ES-I3 (cell line): ENCODE data around the gene PDE6H.

Experiments used
- H3K36me3 ChIP-seq: 2 replicates; pipeline ENCODE4 v1.6.1; 2013; ENCODE audit warnings: mild to moderate bottlenecking, low read length, control low read depth, moderate library complexity; ENCODE audit not compliant: insufficient read depth
- H3K4me1 ChIP-seq: 2 replicates; pipeline ENCODE4 v1.6.1; 2013; ENCODE audit warnings: mild to moderate bottlenecking, control low read depth, low read length; ENCODE audit not compliant: insufficient read depth
- H3K9ac ChIP-seq: 2 replicates; pipeline ENCODE4 v1.6.1; 2013; ENCODE audit warnings: low read depth, mild to moderate bottlenecking, low read length, moderate library complexity
- H3K9me3 ChIP-seq: 2 replicates; pipeline ENCODE4 v1.6.1; 2013; ENCODE audit warnings: mild to moderate bottlenecking, low read length, moderate library complexity; ENCODE audit not compliant: control insufficient read depth, insufficient read depth

Gene PDE6H

DNA sequence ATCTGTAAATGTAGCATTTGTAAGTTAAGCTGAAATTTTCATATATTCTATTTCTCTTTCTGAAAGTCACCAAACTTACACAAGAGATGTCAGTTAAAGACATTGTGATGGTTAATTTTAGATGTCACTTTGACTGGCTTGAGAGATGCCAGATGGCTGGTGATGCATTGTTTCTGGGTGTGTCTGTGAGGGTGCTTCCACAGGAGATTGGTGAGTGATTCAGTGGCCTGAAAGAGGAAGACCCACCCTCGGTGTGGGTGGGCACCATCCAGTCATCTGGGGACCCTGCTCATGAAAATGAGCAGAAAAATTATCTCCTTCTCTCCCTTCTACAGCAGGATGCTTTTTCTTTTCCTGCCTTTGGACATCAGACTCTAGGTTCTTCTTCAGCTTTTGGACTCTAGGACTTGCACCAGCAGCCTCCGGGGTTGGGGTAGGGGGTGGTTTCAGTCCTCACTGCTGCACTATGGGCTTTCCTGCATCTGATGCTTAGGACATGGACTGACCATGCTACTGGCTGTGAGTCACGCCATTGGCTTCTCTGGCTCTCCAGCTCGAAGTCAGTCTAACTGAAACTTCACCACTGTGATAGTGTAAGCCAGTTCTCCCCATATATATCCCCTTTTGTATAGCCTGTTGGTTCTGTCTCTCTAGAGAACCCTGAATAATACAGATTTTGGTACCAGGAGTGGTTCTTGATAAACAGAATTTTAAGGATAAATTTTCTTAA, 20.9 kb downstream of the PDE6H start:
- no peaks in the 10 kb centered on the region for H3K36me3 ChIP-seq
- H3K9ac ChIP-seq: no peak overlapping the region
- no peaks in the 10 kb centered on the region for H3K4me1 ChIP-seq
- no peaks in the 10 kb centered on the region for H3K9me3 ChIP-seq

DNA sequence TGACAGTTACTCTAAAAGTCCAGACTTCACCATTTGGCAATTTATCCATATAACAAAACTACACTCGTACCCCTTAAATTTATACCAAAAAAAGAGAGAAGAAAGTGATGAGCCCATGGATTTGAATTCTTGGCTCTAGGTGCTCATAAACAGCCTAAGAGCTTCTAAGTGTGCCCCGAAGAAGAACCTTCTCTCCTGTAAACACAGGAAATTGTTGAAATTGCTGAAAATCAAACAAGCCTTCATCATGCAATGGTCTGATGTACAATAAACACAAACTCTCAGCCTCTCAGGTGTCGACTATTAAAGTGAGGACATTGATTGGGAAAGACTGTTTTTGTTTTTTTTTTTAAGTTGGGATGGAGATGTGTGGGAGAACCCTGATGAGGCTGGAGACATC, 21.8 kb downstream of the PDE6H start:
- no peaks in the 10 kb centered on the region for H3K36me3 ChIP-seq

DNA sequence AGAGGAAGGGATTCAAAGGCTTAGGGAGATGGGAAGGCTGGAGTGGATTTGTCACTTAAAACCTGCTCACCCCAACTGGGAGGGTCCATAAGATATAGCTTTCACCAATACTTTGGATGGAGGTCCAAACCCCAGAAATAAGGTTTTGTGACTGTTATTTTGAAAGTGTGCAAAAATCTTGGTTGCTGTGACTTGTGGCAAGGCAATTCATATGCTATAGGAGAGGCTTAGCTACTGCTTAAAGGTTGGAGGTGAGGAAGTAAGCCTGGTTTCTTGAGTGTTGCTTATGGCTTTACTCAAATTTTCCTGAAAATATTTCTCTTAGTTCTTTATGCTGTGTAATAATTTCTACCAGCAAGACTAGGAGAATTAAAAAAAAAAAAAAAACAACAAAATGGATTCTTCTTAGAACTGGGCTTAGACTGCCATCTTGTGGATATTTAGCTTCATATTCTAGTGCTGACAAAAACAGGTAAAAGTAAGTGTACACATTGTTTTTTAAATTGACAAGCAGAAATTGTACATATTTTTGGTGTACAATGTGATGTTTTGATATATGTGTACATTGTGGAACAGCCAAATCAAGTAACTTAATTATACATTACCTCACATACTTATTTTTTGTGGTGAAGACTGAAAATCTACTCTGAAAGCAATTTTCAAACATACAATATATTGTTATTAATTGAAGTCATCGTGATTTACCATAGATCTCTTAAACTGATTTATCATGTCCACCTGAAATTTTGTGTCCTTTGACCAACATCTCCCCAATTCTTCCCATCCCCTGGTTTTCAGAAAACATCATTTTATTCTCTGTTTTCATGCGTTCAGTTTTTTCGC, 23.0 kb downstream of the PDE6H start:
- no peaks in the 10 kb centered on the region for H3K9me3 ChIP-seq
- no peaks in the 10 kb centered on the region for H3K4me1 ChIP-seq
- no peak overlapping the region for H3K9ac ChIP-seq
- H3K36me3 ChIP-seq: no peaks in the 10 kb centered on the region

More for the DNA sequence above, 21.8 kb downstream of the PDE6H start:
- H3K4me1 ChIP-seq: no peaks in the 10 kb centered on the region
- no peak overlapping the region for H3K9ac ChIP-seq
- H3K9me3 ChIP-seq: no peaks in the 10 kb centered on the region

DNA sequence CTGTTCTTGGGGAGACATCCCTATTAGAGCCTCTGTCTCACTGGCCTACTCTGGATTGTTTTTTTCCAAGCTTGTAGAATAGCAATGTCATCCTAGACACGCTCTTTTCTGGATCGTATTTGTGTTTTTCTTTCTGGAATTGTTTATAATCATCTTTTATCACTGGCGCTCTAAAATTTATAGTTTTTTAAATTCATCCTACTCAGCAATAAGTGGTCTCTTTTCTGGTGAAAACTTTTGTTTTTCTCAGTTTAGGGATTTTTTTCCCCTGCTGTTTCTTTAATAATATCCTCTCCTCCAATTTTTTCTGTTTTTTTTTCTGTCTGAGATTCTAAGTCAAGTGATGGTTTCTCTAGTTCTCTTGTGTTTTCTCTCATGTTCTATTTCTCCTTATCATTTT, 25.2 kb downstream of the PDE6H start:
- H3K4me1 ChIP-seq: peaks cover 5% of the 10 kb centered on the region; the same call in 1 of the 2 replicates
- H3K9me3 ChIP-seq: no peaks in the 10 kb centered on the region
- H3K36me3 ChIP-seq: no peaks in the 10 kb centered on the region
- no peak overlapping the region for H3K9ac ChIP-seq

DNA sequence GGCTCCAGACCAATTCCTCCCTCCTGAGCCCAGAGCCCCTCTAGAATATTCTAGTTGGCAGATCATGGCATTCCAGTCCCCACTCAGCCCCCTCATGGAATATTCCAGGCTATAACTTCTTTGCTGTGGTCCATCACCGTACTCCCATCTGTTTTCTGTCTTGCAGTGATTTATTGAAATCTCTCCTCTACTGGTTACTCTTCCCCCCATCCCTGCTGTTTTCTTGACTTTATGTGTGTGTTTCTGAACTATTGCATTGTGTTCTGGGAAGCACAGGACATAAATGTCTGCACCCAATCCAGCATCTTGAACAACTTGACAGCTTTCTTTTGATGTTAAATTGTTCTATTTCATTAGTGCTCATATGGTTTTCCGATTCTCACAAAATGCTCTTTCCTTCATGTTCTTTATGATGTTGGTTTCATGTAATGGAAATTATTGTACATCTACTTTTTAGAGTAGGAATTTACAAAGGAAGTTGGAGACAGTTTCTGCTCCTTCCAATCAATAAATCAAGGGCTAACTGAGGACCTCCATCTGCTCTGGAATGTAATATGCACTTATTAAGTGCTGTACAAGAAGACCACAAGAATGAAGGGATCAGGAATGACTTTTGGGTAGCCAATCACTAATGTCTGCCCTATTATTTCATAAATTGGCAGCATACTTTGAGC, 26.3 kb downstream of the PDE6H start:
- no peak overlapping the region for H3K9ac ChIP-seq
- H3K4me1 ChIP-seq: peaks cover 5% of the 10 kb centered on the region; the same call in 1 of the 2 replicates
- no peaks in the 10 kb centered on the region for H3K36me3 ChIP-seq
- H3K9me3 ChIP-seq: no peaks in the 10 kb centered on the region

DNA sequence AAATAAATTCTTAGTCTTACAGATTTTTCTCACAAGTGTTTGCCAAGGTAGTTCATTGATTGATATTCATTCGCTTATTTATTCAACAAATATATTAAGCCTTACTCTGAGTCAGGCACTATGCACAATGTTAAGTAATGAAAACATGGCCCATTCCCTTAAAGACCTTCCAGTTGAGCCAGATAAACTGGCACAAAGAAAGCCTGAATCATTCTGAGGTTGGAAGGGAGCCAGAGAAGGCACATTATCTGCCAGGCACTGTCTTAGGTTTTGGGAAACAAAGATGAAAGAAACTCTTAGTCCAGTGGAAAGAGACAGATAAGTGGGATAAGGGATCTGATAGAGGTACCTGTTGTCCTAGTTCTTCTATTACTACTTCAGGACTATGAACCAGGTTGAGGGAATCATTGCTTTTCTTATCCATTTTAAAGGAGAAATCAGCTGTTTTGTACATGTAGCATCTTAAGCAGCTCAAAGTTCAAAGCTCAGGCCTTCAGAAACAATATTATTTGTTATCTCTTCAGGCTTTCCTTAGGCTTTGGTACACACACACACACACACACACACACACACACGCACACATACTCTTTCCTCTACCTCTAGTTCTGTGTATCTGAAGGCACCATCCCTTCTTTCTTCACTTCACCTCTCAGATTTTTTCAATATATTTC, 27.0 kb downstream of the PDE6H start:
- no peaks in the 10 kb centered on the region for H3K36me3 ChIP-seq
- H3K9me3 ChIP-seq: no peaks in the 10 kb centered on the region
- H3K9ac ChIP-seq: no peak overlapping the region
- H3K4me1 ChIP-seq: peaks cover 5% of the 10 kb centered on the region; the same call in 1 of the 2 replicates

DNA sequence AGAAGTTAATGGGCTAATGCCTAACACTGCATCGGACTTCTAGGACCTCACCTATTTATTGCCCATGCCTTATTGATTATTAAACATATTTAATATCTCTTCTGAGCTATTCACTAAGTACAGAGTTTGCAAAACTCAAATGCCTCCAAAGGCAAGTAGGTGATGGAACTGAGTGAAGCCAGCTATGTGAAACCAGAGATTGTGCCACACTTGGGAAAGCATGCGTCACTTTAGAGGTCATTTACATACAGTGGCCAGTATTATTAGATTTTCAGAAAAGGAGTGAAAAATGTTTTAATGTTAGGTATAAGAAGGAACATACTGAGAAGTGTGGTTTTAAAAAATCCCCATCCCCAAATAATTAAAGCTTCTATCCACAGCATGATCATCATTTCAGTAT, 27.7 kb downstream of the PDE6H start:
- Histone ChIP-seq H3K9me3 (no peaks in the 10 kb centered on the region), H3K4me1 (peaks cover 5% of the 10 kb centered on the region; the same call in 1 of the 2 replicates), H3K9ac (no peak overlapping the region), H3K36me3 (no peaks in the 10 kb centered on the region)

DNA sequence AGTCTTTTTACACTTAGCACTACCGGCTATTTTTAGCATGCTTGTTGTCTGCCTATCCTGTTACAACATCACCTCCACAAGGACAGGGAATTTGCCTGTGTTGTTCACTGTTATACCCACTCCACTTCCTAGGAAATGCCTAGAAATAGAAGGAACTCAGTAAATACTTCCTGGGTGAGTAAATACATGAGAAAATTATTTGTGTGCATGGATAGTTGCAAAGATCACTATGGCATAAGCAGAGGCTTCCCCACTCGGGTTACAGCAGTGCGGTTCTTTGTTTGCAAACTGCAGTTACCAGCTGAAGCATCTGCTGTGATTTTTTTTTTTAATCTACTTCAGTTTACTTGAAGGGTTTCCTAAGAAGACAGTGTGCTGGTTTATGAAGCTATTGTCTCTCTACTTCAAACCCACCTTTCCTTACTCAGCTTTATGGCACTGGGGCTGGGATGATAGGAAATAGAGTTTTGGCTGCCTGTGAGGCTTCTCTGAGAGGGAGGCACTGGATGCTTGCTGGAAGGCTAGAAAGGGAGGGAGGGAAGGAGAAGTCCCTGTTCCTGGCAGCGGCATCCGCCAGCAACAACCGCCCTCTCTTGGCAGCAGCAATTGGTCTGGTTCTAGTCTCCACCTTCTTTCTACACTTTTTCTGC, 29.0 kb downstream of the PDE6H start:
- Histone ChIP-seq H3K9me3 (no peaks in the 10 kb centered on the region), H3K4me1 (peaks cover 5% of the 10 kb centered on the region; the same call in 1 of the 2 replicates), H3K9ac (no peak overlapping the region), H3K36me3 (no peaks in the 10 kb centered on the region)

DNA sequence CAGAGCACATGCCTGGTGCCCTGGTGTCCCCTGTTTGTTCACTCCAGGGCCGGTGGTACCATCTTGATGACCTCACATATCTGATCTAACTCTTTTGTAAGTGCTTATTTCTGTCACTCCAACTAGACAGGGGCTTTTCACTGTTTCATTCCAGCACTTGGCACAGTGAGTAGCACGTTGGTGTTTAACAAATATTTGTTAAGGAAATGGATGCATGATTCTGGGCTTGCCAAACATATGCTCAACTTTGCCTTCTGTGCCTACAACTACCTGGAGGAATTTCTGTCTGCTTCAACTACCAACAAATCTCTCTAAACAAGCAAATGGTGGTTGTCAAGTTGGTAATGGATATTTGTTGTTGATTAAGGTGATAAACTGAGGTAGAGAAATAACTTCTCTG, 31.6 kb downstream of the PDE6H start:
- Histone ChIP-seq H3K9me3 (no peaks in the 10 kb centered on the region), H3K9ac (no peak overlapping the region), H3K4me1 (peaks cover 5% of the 10 kb centered on the region; the same call in 1 of the 2 replicates), H3K36me3 (no peaks in the 10 kb centered on the region)

DNA sequence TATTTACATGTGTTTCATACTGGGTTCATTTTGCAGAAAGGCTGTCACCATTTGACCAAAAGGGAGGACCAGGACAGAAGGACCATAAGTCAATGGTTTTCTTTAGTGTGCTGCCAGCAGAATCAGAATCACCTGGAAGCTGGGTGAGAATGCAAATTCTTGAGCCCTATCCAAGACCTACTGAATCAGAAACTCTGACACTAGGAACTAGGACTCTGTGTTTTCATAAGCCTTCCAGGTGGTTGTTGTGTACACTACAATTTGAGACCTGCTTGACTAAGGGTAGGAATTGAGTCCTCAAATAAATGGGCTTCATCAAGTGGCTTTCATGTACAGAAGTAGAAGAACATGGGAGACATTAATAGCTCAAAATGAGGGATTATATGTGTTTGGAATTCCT, 32.2 kb downstream of the PDE6H start:
- Histone ChIP-seq H3K9ac (no peak overlapping the region), H3K9me3 (no peaks in the 10 kb centered on the region), H3K36me3 (no peaks in the 10 kb centered on the region), H3K4me1 (peaks cover 5% of the 10 kb centered on the region; the same call in 1 of the 2 replicates)

DNA sequence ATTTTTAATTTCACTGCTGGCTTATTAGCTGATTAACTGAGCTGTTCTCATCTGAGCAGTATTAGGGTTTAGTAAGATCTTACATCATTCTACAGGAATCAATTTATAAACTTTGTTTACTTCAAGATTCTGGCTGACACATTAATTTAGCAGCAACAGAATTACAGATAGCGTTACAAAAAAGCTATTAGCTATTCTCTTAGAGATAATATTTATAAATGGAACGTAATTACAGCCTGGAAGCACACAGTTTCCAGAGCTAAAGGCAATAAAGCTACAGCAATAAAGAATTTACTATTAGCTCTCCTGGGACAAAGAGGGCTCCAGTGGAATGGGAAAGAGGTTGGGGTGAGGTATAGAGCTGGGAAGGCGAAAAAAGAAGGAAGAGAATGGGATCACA, 34.7 kb downstream of the PDE6H start:
- no peak overlapping the region for H3K9ac ChIP-seq
- no peaks in the 10 kb centered on the region for H3K9me3 ChIP-seq
- H3K36me3 ChIP-seq: no peaks in the 10 kb centered on the region
- no peaks in the 10 kb centered on the region for H3K4me1 ChIP-seq

DNA sequence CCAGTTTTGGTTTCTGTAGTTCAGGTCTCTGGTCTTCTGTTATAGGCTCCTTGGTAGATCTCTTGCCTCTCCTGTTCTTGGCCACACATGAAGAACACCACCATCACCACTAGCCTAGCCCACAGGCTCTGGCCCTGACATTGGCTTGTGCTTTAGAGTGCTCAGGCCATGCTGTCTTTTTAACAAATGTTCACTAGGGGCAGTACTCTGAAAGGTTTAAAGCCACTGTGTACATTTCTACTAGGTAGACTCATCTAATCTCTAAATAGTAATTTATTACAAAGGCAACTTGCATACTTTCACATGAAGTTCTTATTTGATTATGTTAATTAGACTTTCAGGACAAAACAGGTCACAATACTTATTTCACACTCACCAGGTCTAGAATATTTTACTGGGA, 38.3 kb downstream of the PDE6H start:
- H3K36me3 ChIP-seq: no peaks in the 10 kb centered on the region
- H3K9ac ChIP-seq: no peak overlapping the region
- no peaks in the 10 kb centered on the region for H3K4me1 ChIP-seq
- H3K9me3 ChIP-seq: no peaks in the 10 kb centered on the region

DNA sequence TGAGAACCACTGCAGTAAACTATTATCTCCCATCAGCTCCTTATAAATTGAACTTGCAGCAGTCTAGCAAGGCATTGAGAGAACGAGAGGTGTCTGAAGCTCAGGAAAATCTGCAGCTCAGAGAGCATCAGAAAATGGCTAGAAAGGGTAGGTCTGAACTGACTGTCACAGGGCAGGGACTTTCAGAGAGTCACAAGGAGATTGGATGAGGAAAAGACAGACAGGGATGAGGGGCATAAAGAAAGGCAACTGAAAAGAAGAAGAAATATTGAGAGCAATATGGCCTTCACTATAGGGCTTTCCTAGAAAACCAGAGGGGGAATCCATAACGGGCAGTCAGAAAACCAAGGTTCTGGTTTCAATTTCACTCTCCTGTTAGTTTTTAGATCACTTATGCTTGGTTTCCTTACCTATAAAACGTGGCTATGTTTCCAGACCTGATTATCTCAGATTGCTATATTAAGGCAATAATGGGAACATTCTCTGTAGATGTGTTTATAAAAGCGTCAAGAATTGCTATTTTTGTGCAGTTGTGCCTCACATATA, 40.9 kb downstream of the PDE6H start:
- no peaks in the 10 kb centered on the region for H3K36me3 ChIP-seq
- H3K9ac ChIP-seq: no peak overlapping the region
- no peaks in the 10 kb centered on the region for H3K4me1 ChIP-seq
- no peaks in the 10 kb centered on the region for H3K9me3 ChIP-seq
